Endodermal cell (in vitro differentiated cells): ENCODE measurements around the gene CCDC34. TPM values are rescaled to one million over a fixed set of nuclear protein-coding genes. Genes with fewer than 3 reads are reported as not detected.

ENCODE experiments used
- DNase-seq: peaks from one replicate; pipeline ENCODE4 v3.0.0-alpha.2; 2017
- H3K27ac ChIP-seq: 2 replicates; pipeline ENCODE4 v1.5.1; 2013; ENCODE audit warnings: mild to moderate bottlenecking, low read depth, low read length, moderate library complexity
- H3K27me3 ChIP-seq: 2 replicates; pipeline ENCODE4 v1.6.1; 2013; ENCODE audit warnings: mild to moderate bottlenecking, low read length, moderate library complexity; ENCODE audit not compliant: insufficient read depth, control insufficient read depth, poor library complexity, severe bottlenecking
- H3K36me3 ChIP-seq: 2 replicates; pipeline ENCODE4 v1.7.0; 2013; ENCODE audit warnings: mild to moderate bottlenecking, low read length, moderate library complexity; ENCODE audit not compliant: control insufficient read depth, insufficient read depth
- H3K4me1 ChIP-seq: one replicate; pipeline ENCODE4 v1.7.0; 2013; ENCODE audit warnings: low read length; ENCODE audit not compliant: control insufficient read depth, insufficient read depth
- H3K4me3 ChIP-seq: 2 replicates; pipeline ENCODE4 v1.5.1; 2013; ENCODE audit warnings: mild to moderate bottlenecking, low read length, moderate library complexity
- H3K9ac ChIP-seq: 2 replicates; pipeline ENCODE4 v1.6.1; 2013; ENCODE audit warnings: mild to moderate bottlenecking, low read length, moderate library complexity; ENCODE audit not compliant: poor library complexity, severe bottlenecking; ENCODE audit errors: extremely low read depth
- H3K9me3 ChIP-seq: 2 replicates; pipeline ENCODE4 v1.6.1; 2013; ENCODE audit warnings: mild to moderate bottlenecking, low read length, moderate library complexity; ENCODE audit not compliant: control insufficient read depth
- H3K27ac Mint-ChIP-seq: 2 replicates; pipeline ENCODE4 v1.8.0; 2020; ENCODE audit warnings: mixed read lengths
- H3K27me3 Mint-ChIP-seq: 2 replicates; pipeline ENCODE4 v1.8.0; 2021; ENCODE audit warnings: mild to moderate bottlenecking, mixed read lengths; ENCODE audit not compliant: insufficient read depth
- H3K36me3 Mint-ChIP-seq: 2 replicates; pipeline ENCODE4 v1.8.0; 2020; ENCODE audit warnings: low read depth, mixed read lengths
- H3K4me1 Mint-ChIP-seq: 2 replicates; pipeline ENCODE4 v1.8.0; 2020; ENCODE audit warnings: mixed read lengths
- H3K4me3 Mint-ChIP-seq: 2 replicates; pipeline ENCODE4 v1.8.0; 2020; ENCODE audit warnings: mild to moderate bottlenecking, moderate library complexity, mixed read lengths
- H3K9me3 Mint-ChIP-seq: 2 replicates; pipeline ENCODE4 v1.8.0; 2020; ENCODE audit warnings: mild to moderate bottlenecking, mixed read lengths
- CTCF ChIP-seq: fragments of 200-600 bp; sonication (generic); conservative IDR thresholded peaks from 2 replicates; pipeline ENCODE4 v1.5.0; 2021; ENCODE audit warnings: antibody characterized with exemption, mild to moderate bottlenecking
- WGBS, 2 experiments: methylation state at CpG; one replicate each; pipeline versions ENCODE4 v1.1.5 to v1.1.7; 2013; ENCODE audit warnings: missing lambda C conversion rate in 2 of 2, mixed read lengths in 1 of 2; ENCODE audit not compliant: insufficient coverage in 1 of 2, insufficient read length in 1 of 2; 5-methylcytosine and 5-hydroxymethylcytosine counted together
- total RNA-seq, 2 donors: library from RNA; stranded (reverse); fragmentation: NEBNext Ultra II Directional in 1 of 2; extraction: Animal tissue kit (Norgen Biotek cat#: 25700) in 1 of 2; gene quantifications; 2 replicates in 1 of 2; 3 replicates in 1 of 2; pipeline ENCODE4 v1.2.1, GENCODE V29; 2021

The CCDC34 gene
- total RNA-seq, 2 donors from 2014 or later: 26.2 to 38.1 TPM

- no peak overlapping the region for H3K4me3 ChIP-seq
- H3K27me3 Mint-ChIP-seq: peaks cover 11% of the 10 kb centered on the region
- TF ChIP-seq CTCF: no peak
- H3K4me1 Mint-ChIP-seq: peaks cover 76% of the 10 kb centered on the region
- H3K27me3 ChIP-seq: no peaks in the 10 kb centered on the region
- DNase-seq: no peak
- no peaks in the 10 kb centered on the region for H3K9me3 Mint-ChIP-seq
- WGBS, 2 experiments: 93 to 94% methylated on average over 3 to 4 of the region's 4 CpGs
- H3K27ac Mint-ChIP-seq: peak overlapping the region; percentile 91
- no peak overlapping the region for H3K4me3 Mint-ChIP-seq
- H3K4me1 ChIP-seq: peaks cover 28% of the 10 kb centered on the region
- peaks cover 8% of the 10 kb centered on the region for H3K36me3 Mint-ChIP-seq
- no peak overlapping the region for H3K9ac ChIP-seq
- H3K27ac ChIP-seq: no peak overlapping the region
- H3K9me3 ChIP-seq: no peaks in the 10 kb centered on the region
- H3K36me3 ChIP-seq: peaks cover 21% of the 10 kb centered on the region
These were observed 31.8 kb upstream of the CCDC34 start for GRCh38 chr11:27394781-27395228.

GRCh38 chr11:27392278-27393114 lies 29.5 kb upstream of the CCDC34 start:
- peak overlapping the region; percentile 53 for H3K4me3 ChIP-seq
- no peaks in the 10 kb centered on the region for H3K9me3 ChIP-seq
- WGBS, 2 experiments: 92 to 100% methylated on average over 2 to 4 of the region's 4 CpGs
- peaks cover 28% of the 10 kb centered on the region for H3K4me1 ChIP-seq
- H3K36me3 Mint-ChIP-seq: peaks cover 5% of the 10 kb centered on the region
- H3K4me3 Mint-ChIP-seq: no peak overlapping the region
- H3K27me3 Mint-ChIP-seq: peaks cover 5% of the 10 kb centered on the region
- H3K27ac Mint-ChIP-seq: no peak overlapping the region
- no peaks in the 10 kb centered on the region for H3K27me3 ChIP-seq
- H3K27ac ChIP-seq: peak overlapping the region; percentile 72
- no peak overlapping the region for H3K9ac ChIP-seq
- peaks cover 87% of the 10 kb centered on the region for H3K4me1 Mint-ChIP-seq
- TF ChIP-seq CTCF: no peak
- DNase-seq: no peak
- H3K9me3 Mint-ChIP-seq: no peaks in the 10 kb centered on the region
- H3K36me3 ChIP-seq: peaks cover 30% of the 10 kb centered on the region

DNA sequence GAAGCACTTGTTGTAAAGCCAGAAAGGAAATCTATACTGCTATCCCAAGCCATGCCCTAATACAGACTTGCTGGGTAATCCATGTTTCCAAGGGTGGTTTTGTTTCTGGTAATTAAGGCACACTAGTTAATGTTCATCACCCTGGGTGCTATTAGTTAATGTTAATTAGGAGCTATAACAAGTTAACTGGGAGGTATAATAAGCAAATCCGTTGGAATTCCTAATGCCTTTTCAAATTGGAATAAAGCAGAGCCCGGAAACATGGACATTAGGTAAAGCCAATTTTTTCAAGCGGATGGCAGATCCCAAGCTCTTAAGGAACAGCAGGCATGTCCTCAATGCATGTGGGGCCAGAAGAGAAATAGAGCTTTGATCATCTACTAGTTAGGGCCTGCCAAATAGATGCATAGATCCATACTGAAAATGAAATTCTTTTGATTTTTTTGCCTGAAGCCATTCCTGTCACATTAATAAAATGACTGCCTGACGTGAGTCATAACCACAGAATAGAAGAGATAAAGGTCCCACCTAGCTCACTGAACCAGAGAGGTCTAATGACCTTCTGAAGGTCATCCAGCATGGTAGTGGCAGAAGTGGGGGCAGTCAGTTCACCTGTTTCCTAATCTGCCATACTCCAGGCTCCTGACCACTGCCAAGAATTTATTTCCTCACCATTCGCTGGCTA lies 28.5 kb upstream of the CCDC34 start:
- H3K36me3 Mint-ChIP-seq: peaks cover 7% of the 10 kb centered on the region
- no peaks in the 10 kb centered on the region for H3K27me3 ChIP-seq
- H3K4me3 ChIP-seq: peak overlapping the region; percentile 53
- H3K27ac Mint-ChIP-seq: peak overlapping the region; percentile 12
- 87% methylated on average over 4 to 5 of the region's 5 CpGs for WGBS, 2 experiments
- no peak for TF ChIP-seq CTCF
- peak overlapping the region; percentile 22 for H3K4me3 Mint-ChIP-seq
- H3K36me3 ChIP-seq: peaks cover 29% of the 10 kb centered on the region
- H3K27me3 Mint-ChIP-seq: no peaks in the 10 kb centered on the region
- H3K27ac ChIP-seq: no peak overlapping the region
- no peak for DNase-seq
- H3K9ac ChIP-seq: no peak overlapping the region
- peaks cover 31% of the 10 kb centered on the region for H3K4me1 ChIP-seq
- H3K9me3 Mint-ChIP-seq: no peaks in the 10 kb centered on the region
- peaks cover 87% of the 10 kb centered on the region for H3K4me1 Mint-ChIP-seq
- H3K9me3 ChIP-seq: no peaks in the 10 kb centered on the region
